Testis (tissue), 3 donors: ENCODE measurements around the gene RSBN1. TPM values are rescaled to one million over a fixed set of nuclear protein-coding genes. Genes with fewer than 3 reads are reported as not detected.

ENCODE experiments used
- DNase-seq: peaks from one replicate; pipeline ENCODE4 v3.0.0-alpha.2; 2019
- H3K27ac ChIP-seq, 2 donors: fragments of 200-600 bp; sonication (generic); one replicate each; pipeline ENCODE4 v1.5.1; 2019
- H3K27me3 ChIP-seq: fragments of 200-600 bp; sonication (generic); one replicate; pipeline ENCODE4 v1.5.1; 2019
- H3K36me3 ChIP-seq: fragments of 200-600 bp; sonication (generic); one replicate; pipeline ENCODE4 v1.5.1; 2017; ENCODE audit warnings: low read depth; ENCODE audit errors: missing control alignments
- H3K4me1 ChIP-seq: fragments of 200-600 bp; sonication (generic); one replicate; pipeline ENCODE4 v1.5.1; 2019
- H3K4me3 ChIP-seq, 2 donors: fragments of 200-600 bp; sonication (generic); one replicate each; pipeline ENCODE4 v1.5.1; 2017 to 2019
- H3K9me3 ChIP-seq: fragments of 200-600 bp; sonication (generic); one replicate; pipeline ENCODE4 v1.5.1; 2017
- CTCF ChIP-seq, 3 experiments: fragments of 450-650 bp in 2 of 3; fragments of 200-600 bp in 1 of 3; sonication (generic) in 1 of 3; IDR thresholded peaks; one replicate each; pipeline ENCODE4 v1.5.1; 2016 to 2019; ENCODE audit warnings: antibody characterized with exemption in 3 of 3, mild to moderate bottlenecking in 2 of 3, moderate library complexity in 1 of 3
- POLR2A ChIP-seq: fragments of 450-650 bp; IDR thresholded peaks from one replicate; pipeline ENCODE4 v1.6.1; 2017; ENCODE audit warnings: antibody characterized with exemption, mild to moderate bottlenecking, moderate library complexity
- WGBS, 2 donors: methylation state at CpG; one replicate each; pipeline ENCODE4 v1.1.5; 2018; 5-methylcytosine and 5-hydroxymethylcytosine counted together
- intact Hi-C: fragments of 100-400 bp; cut with DNase I; formaldehyde crosslinking; loops from one replicate; pipeline ENCODE4 v1.15.1; 2023; ENCODE audit warnings: low total_unique reads
- polyA plus RNA-seq: library from polyadenylated mRNA; stranded (reverse); fragments of 350-450 nt; fragmentation: Illumina TruSeq; extraction: RNeasy Lipid Tissue Mini Kit (QIAGEN cat#74804); gene quantifications from one replicate; pipeline ENCODE4 v1.2.3, GENCODE V29; 2014; ENCODE audit warnings: low read depth, low replicate concordance; ENCODE audit not compliant: insufficient read depth
- total RNA-seq, 2 donors: library from RNA; depleted of rRNA; stranded (reverse); fragments of >200 nt; gene quantifications; one replicate each; pipeline ENCODE4 v1.2.3, GENCODE V29; 2016

The RSBN1 gene
- total and polyA plus RNA-seq, 3 donors from 2014 or later, result 27.5 to 32.5 (median 28.5) TPM

GRCh38 chr1:113809670-113810602, 2.3 kb downstream of the RSBN1 start:
- no peaks in the 10 kb centered on the region for H3K27me3 ChIP-seq
- H3K4me3 ChIP-seq, result peak overlapping the region in 1 of 2 donors; percentile 91
- H3K36me3 ChIP-seq, result no peaks in the 10 kb centered on the region
- H3K9me3 ChIP-seq, result no peaks in the 10 kb centered on the region
- TF ChIP-seq POLR2A (no peak), CTCF (IDR thresholded peaks at IDR 0.05) (no peak)
- WGBS, 2 donors, result 43 to 47% methylated on average over 5 of the region's 5 CpGs
- DNase-seq, result no peak
- intact Hi-C loops, result no loop called here
- peaks cover 10% of the 10 kb centered on the region for H3K4me1 ChIP-seq
- H3K27ac ChIP-seq, result no peak overlapping the region

GRCh38 chr1:113808450-113809195, 3.7 kb downstream of the RSBN1 start:
- Histone ChIP-seq H3K36me3 (no peaks in the 10 kb centered on the region), H3K27me3 (no peaks in the 10 kb centered on the region), H3K27ac (no peak overlapping the region), H3K9me3 (no peaks in the 10 kb centered on the region), H3K4me3 (no peak overlapping the region), H3K4me1 (peaks cover 10% of the 10 kb centered on the region)
- no peak for DNase-seq
- WGBS, 2 donors, result 85 to 91% methylated on average over 4 of the region's 4 CpGs
- intact Hi-C loops, result no loop called here
- TF ChIP-seq POLR2A (no peak), CTCF (IDR thresholded peaks at IDR 0.05) (no peak)

- intact Hi-C loops, result no loop called here
- Histone ChIP-seq H3K27me3 (no peaks in the 10 kb centered on the region), H3K36me3 (no peaks in the 10 kb centered on the region), H3K27ac (no peak overlapping the region), H3K9me3 (no peaks in the 10 kb centered on the region), H3K4me3 (no peak overlapping the region), H3K4me1 (peaks cover 10% of the 10 kb centered on the region)
- no peak for TF ChIP-seq CTCF (IDR thresholded peaks at IDR 0.05)
- TF ChIP-seq POLR2A, result no peak
- WGBS, 2 donors, result 84 to 85% methylated on average over 4 of the region's 4 CpGs
- DNase-seq, result no peak
Measured at GRCh38 chr1:113805639-113806038, 6.6 kb downstream of the RSBN1 start.

GRCh38 chr1:113805256-113805531, 7.1 kb downstream of the RSBN1 start:
- no peak for DNase-seq
- intact Hi-C loops, result no loop called here
- Histone ChIP-seq H3K36me3 (no peaks in the 10 kb centered on the region), H3K4me3 (no peak overlapping the region), H3K27me3 (no peaks in the 10 kb centered on the region), H3K27ac (no peak overlapping the region), H3K9me3 (no peaks in the 10 kb centered on the region), H3K4me1 (peaks cover 5% of the 10 kb centered on the region)
- TF ChIP-seq CTCF (IDR thresholded peaks at IDR 0.05) (no peak), POLR2A (no peak)
- WGBS, 2 donors, result 93 to 98% methylated on average over 6 of the region's 6 CpGs
